ENCODE measurements around the gene TOR3A.

DNA sequence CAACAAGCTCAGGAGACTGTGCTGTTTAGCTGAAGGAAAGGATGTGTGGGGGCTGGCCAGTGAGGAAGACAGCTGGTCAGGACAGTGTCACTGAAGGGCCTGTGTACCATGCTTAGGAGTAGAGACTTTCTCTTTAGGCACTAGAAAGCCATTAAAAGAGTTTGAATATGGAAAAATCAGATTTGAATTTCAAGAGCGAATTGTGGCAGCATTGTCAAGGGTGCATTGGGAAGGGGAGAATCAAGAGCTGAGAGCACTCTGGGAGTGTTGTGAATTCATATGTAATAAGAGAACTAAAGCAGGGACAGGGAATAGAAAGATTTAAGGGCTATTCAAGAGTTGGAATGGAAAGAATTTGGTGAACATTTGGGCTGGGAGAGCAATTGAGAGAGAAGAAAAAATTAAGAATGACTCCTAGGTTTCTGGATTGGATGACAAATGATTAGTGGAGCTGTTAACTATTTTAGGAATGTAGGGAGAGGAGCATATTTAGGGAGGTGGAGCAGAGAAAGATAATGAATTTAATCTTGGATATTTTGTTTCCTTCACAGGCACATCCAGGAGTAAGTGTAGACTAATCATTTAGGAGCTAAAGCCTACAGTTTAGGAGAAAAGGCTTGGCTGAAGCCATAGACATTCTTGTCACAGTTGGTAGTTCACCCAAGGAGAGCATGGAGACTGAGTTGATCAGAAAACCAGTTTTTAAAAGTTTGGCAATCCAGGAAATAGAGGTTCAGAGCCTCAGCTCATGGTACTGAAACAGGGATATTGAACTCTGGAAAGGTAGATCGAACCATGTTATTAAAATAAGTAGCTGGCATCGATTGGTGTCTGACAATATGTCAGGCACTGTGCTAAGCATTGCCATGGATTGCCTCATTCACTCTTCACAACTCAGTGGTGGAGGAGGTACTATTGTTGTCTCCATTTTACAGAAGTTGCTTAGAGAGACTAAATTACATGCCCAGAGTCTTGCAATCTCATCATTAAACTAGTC, 23.1 kb upstream of the TOR3A start:
- TF ChIP-seq SRF (IDR thresholded peaks at IDR 0.05; ENCODE audit: low read depth, low read length) (no peak), EP300 (IDR thresholded peaks at IDR 0.05; ENCODE audit: borderline replicate concordance in 1 of 2, low read depth in 2 of 2, low read length in 2 of 2) (no peak), POLR2A (IDR thresholded peaks at IDR 0.05; ENCODE audit: control extremely low read depth in 1 of 2, low read depth in 2 of 2, low read length in 2 of 2) (no peak), RFX5 (IDR thresholded peaks at IDR 0.05; ENCODE audit: borderline replicate concordance, low read depth, low read length) (no peak), CTCF (IDR thresholded peaks at IDR 0.05; ENCODE audit: control extremely low read depth in 1 of 3, insufficient read depth in 1 of 3, low read depth in 1 of 3, low read length in 3 of 3) (no peak), BACH1 (IDR thresholded peaks at IDR 0.05; ENCODE audit: low read length) (no peak), TEAD4 (IDR thresholded peaks at IDR 0.05; ENCODE audit: low read depth, low read length) (no peak), FOSL1 (IDR thresholded peaks at IDR 0.05; ENCODE audit: insufficient read depth, low read depth, low read length) (no peak), ATF2 (IDR thresholded peaks at IDR 0.05; ENCODE audit: low read length) (no peak), POLR2AphosphoS5 (IDR thresholded peaks at IDR 0.05; ENCODE audit: low read depth, low read length) (no peak), YY1 (IDR thresholded peaks at IDR 0.05; ENCODE audit: low read depth, low read length) (no peak)

Measured in H1 (cell line).